H1 (cell line): ENCODE measurements around the gene COL8A1. TPM values are rescaled to one million over a fixed set of nuclear protein-coding genes. Genes with fewer than 3 reads are reported as not detected.

ENCODE experiments used
- polyA plus RNA-seq, 7 experiments: library from polyadenylated mRNA; depleted of rRNA in 3 of 7; stranded (reverse) in 5 of 7; unstranded in 2 of 7; fragments of >200 nt in 5 of 7; fragments of 200-250 nt in 2 of 7; gene quantifications; 1 replicate in 5 of 7; 2 replicates in 1 of 7; 4 replicates in 1 of 7; pipeline versions ENCODE4 v1.2.1 to v1.2.3, GENCODE V29; 2011 to 2013; ENCODE audit warnings: missing spikeins in 2 of 7, mixed read lengths in 2 of 7
- total RNA-seq: library from RNA; stranded (reverse); fragmentation: NEBNext Ultra II Directional; extraction: Animal tissue kit (Norgen Biotek cat#: 25700); gene quantifications from 2 replicates; pipeline ENCODE4 v1.2.1, GENCODE V29; 2021
- TF ChIP-seq, protein P1 (sequence below): fragments of 300-600 bp; sonication (generic); IDR thresholded peaks from 2 replicates; pipeline ENCODE4 v1.7.1; 2012; ENCODE audit warnings: low read length, moderate library complexity, mild to moderate bottlenecking, inconsistent platforms; ENCODE audit not compliant: insufficient replicate concordance

The COL8A1 gene
- total and polyA plus RNA-seq, 2 of the 8 experiments (the other 6 are each of a cell fraction or from before 2014, with no cell fraction given): 0.21 to 1.2 TPM

DNA sequence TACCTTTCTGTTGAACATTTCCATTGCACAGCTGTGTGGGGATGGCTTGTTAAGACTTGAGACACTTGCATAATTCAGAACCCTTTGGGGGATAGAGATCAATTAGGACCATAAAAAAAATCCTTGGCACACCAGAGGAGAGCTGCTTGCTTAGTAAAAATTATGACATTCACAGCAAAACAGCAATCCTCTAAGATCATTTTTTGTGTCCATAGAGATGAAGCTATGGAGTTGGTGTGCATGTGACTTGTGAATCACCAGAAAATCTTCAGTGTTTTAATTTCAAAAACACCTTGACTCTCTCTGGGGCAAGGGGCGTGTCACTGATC is 7.7 kb downstream of the COL8A1 start (continued):
- TF ChIP-seq, protein P1, sequence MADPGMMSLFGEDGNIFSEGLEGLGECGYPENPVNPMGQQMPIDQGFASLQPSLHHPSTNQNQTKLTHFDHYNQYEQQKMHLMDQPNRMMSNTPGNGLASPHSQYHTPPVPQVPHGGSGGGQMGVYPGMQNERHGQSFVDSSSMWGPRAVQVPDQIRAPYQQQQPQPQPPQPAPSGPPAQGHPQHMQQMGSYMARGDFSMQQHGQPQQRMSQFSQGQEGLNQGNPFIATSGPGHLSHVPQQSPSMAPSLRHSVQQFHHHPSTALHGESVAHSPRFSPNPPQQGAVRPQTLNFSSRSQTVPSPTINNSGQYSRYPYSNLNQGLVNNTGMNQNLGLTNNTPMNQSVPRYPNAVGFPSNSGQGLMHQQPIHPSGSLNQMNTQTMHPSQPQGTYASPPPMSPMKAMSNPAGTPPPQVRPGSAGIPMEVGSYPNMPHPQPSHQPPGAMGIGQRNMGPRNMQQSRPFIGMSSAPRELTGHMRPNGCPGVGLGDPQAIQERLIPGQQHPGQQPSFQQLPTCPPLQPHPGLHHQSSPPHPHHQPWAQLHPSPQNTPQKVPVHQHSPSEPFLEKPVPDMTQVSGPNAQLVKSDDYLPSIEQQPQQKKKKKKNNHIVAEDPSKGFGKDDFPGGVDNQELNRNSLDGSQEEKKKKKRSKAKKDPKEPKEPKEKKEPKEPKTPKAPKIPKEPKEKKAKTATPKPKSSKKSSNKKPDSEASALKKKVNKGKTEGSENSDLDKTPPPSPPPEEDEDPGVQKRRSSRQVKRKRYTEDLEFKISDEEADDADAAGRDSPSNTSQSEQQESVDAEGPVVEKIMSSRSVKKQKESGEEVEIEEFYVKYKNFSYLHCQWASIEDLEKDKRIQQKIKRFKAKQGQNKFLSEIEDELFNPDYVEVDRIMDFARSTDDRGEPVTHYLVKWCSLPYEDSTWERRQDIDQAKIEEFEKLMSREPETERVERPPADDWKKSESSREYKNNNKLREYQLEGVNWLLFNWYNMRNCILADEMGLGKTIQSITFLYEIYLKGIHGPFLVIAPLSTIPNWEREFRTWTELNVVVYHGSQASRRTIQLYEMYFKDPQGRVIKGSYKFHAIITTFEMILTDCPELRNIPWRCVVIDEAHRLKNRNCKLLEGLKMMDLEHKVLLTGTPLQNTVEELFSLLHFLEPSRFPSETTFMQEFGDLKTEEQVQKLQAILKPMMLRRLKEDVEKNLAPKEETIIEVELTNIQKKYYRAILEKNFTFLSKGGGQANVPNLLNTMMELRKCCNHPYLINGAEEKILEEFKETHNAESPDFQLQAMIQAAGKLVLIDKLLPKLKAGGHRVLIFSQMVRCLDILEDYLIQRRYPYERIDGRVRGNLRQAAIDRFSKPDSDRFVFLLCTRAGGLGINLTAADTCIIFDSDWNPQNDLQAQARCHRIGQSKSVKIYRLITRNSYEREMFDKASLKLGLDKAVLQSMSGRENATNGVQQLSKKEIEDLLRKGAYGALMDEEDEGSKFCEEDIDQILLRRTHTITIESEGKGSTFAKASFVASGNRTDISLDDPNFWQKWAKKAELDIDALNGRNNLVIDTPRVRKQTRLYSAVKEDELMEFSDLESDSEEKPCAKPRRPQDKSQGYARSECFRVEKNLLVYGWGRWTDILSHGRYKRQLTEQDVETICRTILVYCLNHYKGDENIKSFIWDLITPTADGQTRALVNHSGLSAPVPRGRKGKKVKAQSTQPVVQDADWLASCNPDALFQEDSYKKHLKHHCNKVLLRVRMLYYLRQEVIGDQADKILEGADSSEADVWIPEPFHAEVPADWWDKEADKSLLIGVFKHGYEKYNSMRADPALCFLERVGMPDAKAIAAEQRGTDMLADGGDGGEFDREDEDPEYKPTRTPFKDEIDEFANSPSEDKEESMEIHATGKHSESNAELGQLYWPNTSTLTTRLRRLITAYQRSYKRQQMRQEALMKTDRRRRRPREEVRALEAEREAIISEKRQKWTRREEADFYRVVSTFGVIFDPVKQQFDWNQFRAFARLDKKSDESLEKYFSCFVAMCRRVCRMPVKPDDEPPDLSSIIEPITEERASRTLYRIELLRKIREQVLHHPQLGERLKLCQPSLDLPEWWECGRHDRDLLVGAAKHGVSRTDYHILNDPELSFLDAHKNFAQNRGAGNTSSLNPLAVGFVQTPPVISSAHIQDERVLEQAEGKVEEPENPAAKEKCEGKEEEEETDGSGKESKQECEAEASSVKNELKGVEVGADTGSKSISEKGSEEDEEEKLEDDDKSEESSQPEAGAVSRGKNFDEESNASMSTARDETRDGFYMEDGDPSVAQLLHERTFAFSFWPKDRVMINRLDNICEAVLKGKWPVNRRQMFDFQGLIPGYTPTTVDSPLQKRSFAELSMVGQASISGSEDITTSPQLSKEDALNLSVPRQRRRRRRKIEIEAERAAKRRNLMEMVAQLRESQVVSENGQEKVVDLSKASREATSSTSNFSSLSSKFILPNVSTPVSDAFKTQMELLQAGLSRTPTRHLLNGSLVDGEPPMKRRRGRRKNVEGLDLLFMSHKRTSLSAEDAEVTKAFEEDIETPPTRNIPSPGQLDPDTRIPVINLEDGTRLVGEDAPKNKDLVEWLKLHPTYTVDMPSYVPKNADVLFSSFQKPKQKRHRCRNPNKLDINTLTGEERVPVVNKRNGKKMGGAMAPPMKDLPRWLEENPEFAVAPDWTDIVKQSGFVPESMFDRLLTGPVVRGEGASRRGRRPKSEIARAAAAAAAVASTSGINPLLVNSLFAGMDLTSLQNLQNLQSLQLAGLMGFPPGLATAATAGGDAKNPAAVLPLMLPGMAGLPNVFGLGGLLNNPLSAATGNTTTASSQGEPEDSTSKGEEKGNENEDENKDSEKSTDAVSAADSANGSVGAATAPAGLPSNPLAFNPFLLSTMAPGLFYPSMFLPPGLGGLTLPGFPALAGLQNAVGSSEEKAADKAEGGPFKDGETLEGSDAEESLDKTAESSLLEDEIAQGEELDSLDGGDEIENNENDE: no peak
- TF ChIP-seq, all 59 proteins: peak for 0
